Measurements from ENCODE around the gene RHOD.

DNA sequence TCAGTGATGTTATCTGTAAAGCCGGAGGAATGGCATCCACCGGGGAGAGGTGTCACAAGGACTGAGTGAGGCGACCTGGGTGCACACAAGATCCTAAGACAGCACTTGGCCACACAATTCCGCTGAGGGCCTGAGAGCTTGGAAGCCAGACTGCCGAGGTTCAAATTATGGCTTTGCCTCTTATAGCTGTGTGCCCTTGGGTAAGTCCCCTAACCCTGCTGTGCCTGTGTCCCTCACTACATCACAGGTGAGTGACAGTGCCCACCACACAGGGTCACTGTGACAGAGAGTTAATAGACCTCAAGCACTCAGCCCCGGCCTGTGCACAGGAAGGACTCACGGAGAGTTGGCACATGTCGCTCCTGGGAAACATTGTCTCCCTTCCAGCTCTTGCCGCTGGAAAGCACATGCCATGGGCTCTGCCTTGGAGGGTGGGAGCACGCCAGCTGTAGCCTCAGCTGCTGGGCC is 592 bp downstream of the RHOD start:
- TF ChIP-seq, protein P1, sequence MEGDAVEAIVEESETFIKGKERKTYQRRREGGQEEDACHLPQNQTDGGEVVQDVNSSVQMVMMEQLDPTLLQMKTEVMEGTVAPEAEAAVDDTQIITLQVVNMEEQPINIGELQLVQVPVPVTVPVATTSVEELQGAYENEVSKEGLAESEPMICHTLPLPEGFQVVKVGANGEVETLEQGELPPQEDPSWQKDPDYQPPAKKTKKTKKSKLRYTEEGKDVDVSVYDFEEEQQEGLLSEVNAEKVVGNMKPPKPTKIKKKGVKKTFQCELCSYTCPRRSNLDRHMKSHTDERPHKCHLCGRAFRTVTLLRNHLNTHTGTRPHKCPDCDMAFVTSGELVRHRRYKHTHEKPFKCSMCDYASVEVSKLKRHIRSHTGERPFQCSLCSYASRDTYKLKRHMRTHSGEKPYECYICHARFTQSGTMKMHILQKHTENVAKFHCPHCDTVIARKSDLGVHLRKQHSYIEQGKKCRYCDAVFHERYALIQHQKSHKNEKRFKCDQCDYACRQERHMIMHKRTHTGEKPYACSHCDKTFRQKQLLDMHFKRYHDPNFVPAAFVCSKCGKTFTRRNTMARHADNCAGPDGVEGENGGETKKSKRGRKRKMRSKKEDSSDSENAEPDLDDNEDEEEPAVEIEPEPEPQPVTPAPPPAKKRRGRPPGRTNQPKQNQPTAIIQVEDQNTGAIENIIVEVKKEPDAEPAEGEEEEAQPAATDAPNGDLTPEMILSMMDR (IDR thresholded peaks at IDR 0.05; ENCODE audit: insufficient read depth, low read length, poor library complexity, severe bottlenecking): no peak
- no peak for TF ChIP-seq EZH2phosphoT487 (conservative IDR thresholded peaks at IDR 0.05; ENCODE audit: low read length)

Measured in SU-DHL-6 (cell line).